Activated T-cell treated with anti-CD3 and anti-CD28 coated beads, Interleukin-2, amount 50 U/mL, for 24 hours (primary cell): ENCODE measurements around the gene SPECC1L.

ENCODE experiments used
- DNase-seq: peaks from one replicate; pipeline ENCODE4 v3.0.0-alpha.2; 2020
- H3K27ac Mint-ChIP-seq: 2 replicates; pipeline ENCODE4 v1.8.0; 2020; ENCODE audit warnings: mild to moderate bottlenecking, mixed read lengths
- H3K27me3 Mint-ChIP-seq: 2 replicates; pipeline ENCODE4 v1.8.0; 2020; ENCODE audit warnings: mixed read lengths
- H3K36me3 Mint-ChIP-seq: 2 replicates; pipeline ENCODE4 v1.8.0; 2020; ENCODE audit warnings: low read depth, mixed read lengths
- H3K4me1 Mint-ChIP-seq: 2 replicates; pipeline ENCODE4 v1.8.0; 2020; ENCODE audit warnings: low read depth, mixed read lengths
- H3K4me3 Mint-ChIP-seq: 2 replicates; pipeline ENCODE4 v1.8.0; 2020; ENCODE audit warnings: mild to moderate bottlenecking, moderate library complexity, mixed read lengths
- H3K9me3 Mint-ChIP-seq: 2 replicates; pipeline ENCODE4 v1.8.0; 2020; ENCODE audit warnings: mixed read lengths

SPECC1L gene

GRCh38 chr22:24467340-24467739 is 196.7 kb downstream of the SPECC1L start:
- H3K9me3 Mint-ChIP-seq, result no peaks in the 10 kb centered on the region
- H3K4me1 Mint-ChIP-seq, result peaks cover 15% of the 10 kb centered on the region
- no peaks in the 10 kb centered on the region for H3K27me3 Mint-ChIP-seq
- H3K4me3 Mint-ChIP-seq, result no peak overlapping the region
- no peak overlapping the region for H3K27ac Mint-ChIP-seq
- H3K36me3 Mint-ChIP-seq, result no peaks in the 10 kb centered on the region
- no peak for DNase-seq
